ENCODE measurements around the gene C2CD2L. TPM values are rescaled to one million over a fixed set of nuclear protein-coding genes. Genes with fewer than 3 reads are reported as not detected.

The C2CD2L gene
- polyA plus RNA-seq, 2 of the 4 experiments (the other 2 are of a cell fraction): 2.4 to 4.8 TPM

DNA sequence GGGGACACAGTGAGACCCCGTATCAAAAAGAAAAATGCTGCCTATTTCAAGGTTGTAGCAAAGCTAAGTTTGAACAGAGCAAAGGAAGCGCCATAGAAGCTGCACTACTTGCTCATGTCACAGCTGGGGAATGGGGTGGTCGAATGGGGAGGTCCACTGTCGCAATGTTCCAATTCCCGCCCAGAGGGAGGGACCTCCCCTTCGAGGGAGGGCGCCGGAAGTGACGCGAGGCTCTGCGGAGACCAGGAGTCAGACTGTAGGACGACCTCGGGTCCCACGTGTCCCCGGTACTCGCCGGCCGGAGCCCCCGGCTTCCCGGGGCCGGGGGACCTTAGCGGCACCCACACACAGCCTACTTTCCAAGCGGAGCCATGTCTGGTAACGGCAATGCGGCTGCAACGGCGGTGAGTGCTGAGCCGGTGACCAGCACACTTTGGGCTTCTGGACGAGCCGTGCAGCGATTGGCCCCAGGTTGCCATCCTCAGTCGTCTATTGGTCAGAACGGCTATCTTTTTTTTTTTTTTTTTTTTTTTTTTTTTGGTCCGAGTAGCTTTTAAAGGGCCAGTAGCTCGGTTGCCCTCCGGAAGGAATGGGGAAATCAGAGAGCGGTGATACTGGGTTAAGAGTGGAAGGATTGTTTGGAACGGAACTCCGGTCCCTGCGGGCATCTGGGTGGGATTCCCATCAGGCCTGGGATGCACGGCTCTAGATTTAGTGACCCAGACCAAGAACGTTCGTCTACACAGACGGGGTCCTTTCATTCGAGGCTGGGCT lies 22.3 kb upstream of the C2CD2L start, which contains the start of gene HMBS:
TSS of gene HMBS (plus strand) at position 219 of the 774 bp plus-strand sequence. CDS start at position 372, 153 bp downstream.
- ChIA-PET CTCF (interaction anchor here (1.1 to 3.5 kb wide), 3 partner anchors 10 to 254 kb away, joined by 4 to 21 read pairs (median 5); a partner anchor contains a TSS), POLR2A (interaction anchor here (0.5 to 2.7 kb wide), 26 partner anchors 9 to 1711 kb away, joined by 3 to 33 read pairs (median 4); partner anchors contain the start of genes C2CD2L, CBL, DPAGT1 and VPS11)
- no peaks in the 10 kb centered on the region for H3K9me3 ChIP-seq
- peak; percentile 93 to 96 for ATAC-seq
- peak within 1 kb of the TSS; percentile 99 for H3K4me2 ChIP-seq
- no peak for FAIRE-seq
- peaks cover 22% of the 10 kb centered on the region for H3K4me1 ChIP-seq
- under 1% methylated on average over 29 of the region's 45 CpGs for WGBS (ENCODE audit: missing lambda C conversion rate)
- H3K27ac ChIP-seq: peak within 1 kb of the TSS; percentile 88 to 96
- DNase-seq (ENCODE audit: low read depth in 1 of 2, low spot score in 1 of 2): peak; percentile 78 to 92
- peak within 1 kb of the TSS; percentile 81 for H3K4me3 ChIP-seq
- no peak for TF ChIP-seq KDM5A (IDR thresholded peaks at IDR 0.05)
- no peak for TF ChIP-seq ESRRA (IDR thresholded peaks at IDR 0.05; ENCODE audit: borderline replicate concordance, low read length)
- no peak for TF ChIP-seq RNF2 (IDR thresholded peaks at IDR 0.05; ENCODE audit: borderline replicate concordance, low read depth)
- TF ChIP-seq CHD2 (IDR thresholded peaks at IDR 0.05; ENCODE audit: low read length, partially characterized antibody): no peak
- TF ChIP-seq EP300 (IDR thresholded peaks at IDR 0.05): no peak
- TF ChIP-seq FOSL2 (IDR thresholded peaks at IDR 0.05): no peak
- TF ChIP-seq FOSL2 (CRISPR knock-in tag; IDR thresholded peaks at IDR 0.05): no peak
- no peak for TF ChIP-seq ZNF302 (CRISPR knock-in tag; IDR thresholded peaks at IDR 0.05)
- TF ChIP-seq BHLHE40 (IDR thresholded peaks at IDR 0.05; ENCODE audit: low read depth, low read length): no peak
- TF ChIP-seq CEBPB (IDR thresholded peaks at IDR 0.05): peak in 1 of 2 experiments; percentile 85; a peak in 3 of 4 replicates
- no peak for TF ChIP-seq POLR2AphosphoS2 (conservative IDR thresholded peaks at IDR 0.05; ENCODE audit: low read length)
- TF ChIP-seq SREBF2 (IDR thresholded peaks at IDR 0.05): no peak
- TF ChIP-seq, protein P1, sequence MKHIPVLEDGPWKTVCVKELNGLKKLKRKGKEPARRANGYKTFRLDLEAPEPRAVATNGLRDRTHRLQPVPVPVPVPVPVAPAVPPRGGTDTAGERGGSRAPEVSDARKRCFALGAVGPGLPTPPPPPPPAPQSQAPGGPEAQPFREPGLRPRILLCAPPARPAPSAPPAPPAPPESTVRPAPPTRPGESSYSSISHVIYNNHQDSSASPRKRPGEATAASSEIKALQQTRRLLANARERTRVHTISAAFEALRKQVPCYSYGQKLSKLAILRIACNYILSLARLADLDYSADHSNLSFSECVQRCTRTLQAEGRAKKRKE (CRISPR knock-in tag; IDR thresholded peaks at IDR 0.05; ENCODE audit: low read depth): no peak
- TF ChIP-seq FOXS1 (CRISPR knock-in tag; IDR thresholded peaks at IDR 0.05): no peak
- no peak for TF ChIP-seq ZSCAN20 (CRISPR knock-in tag; IDR thresholded peaks at IDR 0.05)
- peak; percentile 75 for TF ChIP-seq POLR2A (IDR thresholded peaks at IDR 0.05; ENCODE audit: low read length)
- TF ChIP-seq MAFK (IDR thresholded peaks at IDR 0.05; ENCODE audit: partially characterized antibody): no peak
- peak; percentile 68; the same call in 1 of the 2 replicates for TF ChIP-seq RFX5 (IDR thresholded peaks at IDR 0.05)
- no peak for TF ChIP-seq SMC3 (IDR thresholded peaks at IDR 0.05)
- TF ChIP-seq EHMT2 (IDR thresholded peaks at IDR 0.05; ENCODE audit: low read depth): no peak
- TF ChIP-seq ZC3H11A (IDR thresholded peaks at IDR 0.05): no peak
- TF ChIP-seq, protein P2, sequence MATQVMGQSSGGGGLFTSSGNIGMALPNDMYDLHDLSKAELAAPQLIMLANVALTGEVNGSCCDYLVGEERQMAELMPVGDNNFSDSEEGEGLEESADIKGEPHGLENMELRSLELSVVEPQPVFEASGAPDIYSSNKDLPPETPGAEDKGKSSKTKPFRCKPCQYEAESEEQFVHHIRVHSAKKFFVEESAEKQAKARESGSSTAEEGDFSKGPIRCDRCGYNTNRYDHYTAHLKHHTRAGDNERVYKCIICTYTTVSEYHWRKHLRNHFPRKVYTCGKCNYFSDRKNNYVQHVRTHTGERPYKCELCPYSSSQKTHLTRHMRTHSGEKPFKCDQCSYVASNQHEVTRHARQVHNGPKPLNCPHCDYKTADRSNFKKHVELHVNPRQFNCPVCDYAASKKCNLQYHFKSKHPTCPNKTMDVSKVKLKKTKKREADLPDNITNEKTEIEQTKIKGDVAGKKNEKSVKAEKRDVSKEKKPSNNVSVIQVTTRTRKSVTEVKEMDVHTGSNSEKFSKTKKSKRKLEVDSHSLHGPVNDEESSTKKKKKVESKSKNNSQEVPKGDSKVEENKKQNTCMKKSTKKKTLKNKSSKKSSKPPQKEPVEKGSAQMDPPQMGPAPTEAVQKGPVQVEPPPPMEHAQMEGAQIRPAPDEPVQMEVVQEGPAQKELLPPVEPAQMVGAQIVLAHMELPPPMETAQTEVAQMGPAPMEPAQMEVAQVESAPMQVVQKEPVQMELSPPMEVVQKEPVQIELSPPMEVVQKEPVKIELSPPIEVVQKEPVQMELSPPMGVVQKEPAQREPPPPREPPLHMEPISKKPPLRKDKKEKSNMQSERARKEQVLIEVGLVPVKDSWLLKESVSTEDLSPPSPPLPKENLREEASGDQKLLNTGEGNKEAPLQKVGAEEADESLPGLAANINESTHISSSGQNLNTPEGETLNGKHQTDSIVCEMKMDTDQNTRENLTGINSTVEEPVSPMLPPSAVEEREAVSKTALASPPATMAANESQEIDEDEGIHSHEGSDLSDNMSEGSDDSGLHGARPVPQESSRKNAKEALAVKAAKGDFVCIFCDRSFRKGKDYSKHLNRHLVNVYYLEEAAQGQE (IDR thresholded peaks at IDR 0.05): no peak
- TF ChIP-seq CBX8 (IDR thresholded peaks at IDR 0.05): no peak
- TF ChIP-seq MAZ (IDR thresholded peaks at IDR 0.05; ENCODE audit: borderline replicate concordance, low read depth, low read length): no peak
- no peak for TF ChIP-seq TP53 (CRISPR knock-in tag; IDR thresholded peaks at IDR 0.05)
- TF ChIP-seq KDM1A (IDR thresholded peaks at IDR 0.05; ENCODE audit: low read depth): no peak
- TF ChIP-seq, protein P3, sequence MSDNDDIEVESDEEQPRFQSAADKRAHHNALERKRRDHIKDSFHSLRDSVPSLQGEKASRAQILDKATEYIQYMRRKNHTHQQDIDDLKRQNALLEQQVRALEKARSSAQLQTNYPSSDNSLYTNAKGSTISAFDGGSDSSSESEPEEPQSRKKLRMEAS (IDR thresholded peaks at IDR 0.05): peak; percentile 84
- TF ChIP-seq RARB (CRISPR knock-in tag; IDR thresholded peaks at IDR 0.05): no peak
- TF ChIP-seq, protein P4, sequence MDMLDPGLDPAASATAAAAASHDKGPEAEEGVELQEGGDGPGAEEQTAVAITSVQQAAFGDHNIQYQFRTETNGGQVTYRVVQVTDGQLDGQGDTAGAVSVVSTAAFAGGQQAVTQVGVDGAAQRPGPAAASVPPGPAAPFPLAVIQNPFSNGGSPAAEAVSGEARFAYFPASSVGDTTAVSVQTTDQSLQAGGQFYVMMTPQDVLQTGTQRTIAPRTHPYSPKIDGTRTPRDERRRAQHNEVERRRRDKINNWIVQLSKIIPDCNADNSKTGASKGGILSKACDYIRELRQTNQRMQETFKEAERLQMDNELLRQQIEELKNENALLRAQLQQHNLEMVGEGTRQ (IDR thresholded peaks at IDR 0.05): peak; percentile 64
- TF ChIP-seq, protein P5, sequence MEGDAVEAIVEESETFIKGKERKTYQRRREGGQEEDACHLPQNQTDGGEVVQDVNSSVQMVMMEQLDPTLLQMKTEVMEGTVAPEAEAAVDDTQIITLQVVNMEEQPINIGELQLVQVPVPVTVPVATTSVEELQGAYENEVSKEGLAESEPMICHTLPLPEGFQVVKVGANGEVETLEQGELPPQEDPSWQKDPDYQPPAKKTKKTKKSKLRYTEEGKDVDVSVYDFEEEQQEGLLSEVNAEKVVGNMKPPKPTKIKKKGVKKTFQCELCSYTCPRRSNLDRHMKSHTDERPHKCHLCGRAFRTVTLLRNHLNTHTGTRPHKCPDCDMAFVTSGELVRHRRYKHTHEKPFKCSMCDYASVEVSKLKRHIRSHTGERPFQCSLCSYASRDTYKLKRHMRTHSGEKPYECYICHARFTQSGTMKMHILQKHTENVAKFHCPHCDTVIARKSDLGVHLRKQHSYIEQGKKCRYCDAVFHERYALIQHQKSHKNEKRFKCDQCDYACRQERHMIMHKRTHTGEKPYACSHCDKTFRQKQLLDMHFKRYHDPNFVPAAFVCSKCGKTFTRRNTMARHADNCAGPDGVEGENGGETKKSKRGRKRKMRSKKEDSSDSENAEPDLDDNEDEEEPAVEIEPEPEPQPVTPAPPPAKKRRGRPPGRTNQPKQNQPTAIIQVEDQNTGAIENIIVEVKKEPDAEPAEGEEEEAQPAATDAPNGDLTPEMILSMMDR (IDR thresholded peaks at IDR 0.05): no peak
- no peak for TF ChIP-seq FOSB (CRISPR knock-in tag; IDR thresholded peaks at IDR 0.05)
- TF ChIP-seq CHD4 (IDR thresholded peaks at IDR 0.05; ENCODE audit: borderline replicate concordance): no peak
- no peak for TF ChIP-seq RAD21 (conservative IDR thresholded peaks at IDR 0.05 in 1 of 2, IDR thresholded peaks at IDR 0.05 in 1 of 2)
- TF ChIP-seq RCOR1 (IDR thresholded peaks at IDR 0.05; ENCODE audit: low read depth, low read length): no peak
- TF ChIP-seq, protein P6, sequence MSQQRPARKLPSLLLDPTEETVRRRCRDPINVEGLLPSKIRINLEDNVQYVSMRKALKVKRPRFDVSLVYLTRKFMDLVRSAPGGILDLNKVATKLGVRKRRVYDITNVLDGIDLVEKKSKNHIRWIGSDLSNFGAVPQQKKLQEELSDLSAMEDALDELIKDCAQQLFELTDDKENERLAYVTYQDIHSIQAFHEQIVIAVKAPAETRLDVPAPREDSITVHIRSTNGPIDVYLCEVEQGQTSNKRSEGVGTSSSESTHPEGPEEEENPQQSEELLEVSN (IDR thresholded peaks at IDR 0.05; ENCODE audit: borderline replicate concordance, low read depth): peak; percentile 86

Measured in A549 (cell line).